Embryonic facial prominence (tissue), 1 donor: ENCODE results near the gene WDR7.

Experiments used
- DNase-seq: peaks from one replicate; pipeline ENCODE4 v3.0.0-alpha.2; 2016; ENCODE audit errors: extremely low spot score

Gene WDR7

GRCh38 chr18:56803051-56803450 lies 151.9 kb downstream of the WDR7 start:
- no peak for DNase-seq

GRCh38 chr18:56804395-56804794 lies 153.2 kb downstream of the WDR7 start:
- DNase-seq: no peak

- no peak for DNase-seq
Measured at GRCh38 chr18:56807901-56808300, 156.7 kb downstream of the WDR7 start.

- DNase-seq: no peak
Measured at GRCh38 chr18:56812674-56813073, 161.5 kb downstream of the WDR7 start.

- DNase-seq: no peak
Measured at GRCh38 chr18:56815926-56816325, 164.8 kb downstream of the WDR7 start.

GRCh38 chr18:56823986-56824565 lies 172.9 kb downstream of the WDR7 start:
- no peak for DNase-seq

GRCh38 chr18:56825321-56825720 lies 174.2 kb downstream of the WDR7 start:
- DNase-seq: no peak

- no peak for DNase-seq
Measured at GRCh38 chr18:56825878-56826277, 174.7 kb downstream of the WDR7 start.

GRCh38 chr18:56831988-56832387 lies 180.8 kb downstream of the WDR7 start:
- no peak for DNase-seq

GRCh38 chr18:56835331-56835730 lies 184.2 kb downstream of the WDR7 start:
- DNase-seq: no peak

GRCh38 chr18:56836173-56836572 lies 185.0 kb downstream of the WDR7 start:
- no peak for DNase-seq

- DNase-seq: no peak
Measured at GRCh38 chr18:56841836-56842235, 190.7 kb downstream of the WDR7 start.

- DNase-seq: no peak
Measured at GRCh38 chr18:56843241-56843640, 192.1 kb downstream of the WDR7 start.

- DNase-seq: no peak
Measured at GRCh38 chr18:56844556-56844955, 193.4 kb downstream of the WDR7 start.

- DNase-seq: no peak
Measured at GRCh38 chr18:56851774-56852173, 200.6 kb downstream of the WDR7 start.

GRCh38 chr18:56853961-56854360 lies 202.8 kb downstream of the WDR7 start:
- no peak for DNase-seq

GRCh38 chr18:56861244-56861643 lies 210.1 kb downstream of the WDR7 start:
- DNase-seq: no peak

GRCh38 chr18:56869189-56869777 lies 218.1 kb downstream of the WDR7 start:
- DNase-seq: peak; percentile 39

- DNase-seq: no peak
Measured at GRCh38 chr18:56870982-56871381, 219.8 kb downstream of the WDR7 start.

- DNase-seq: no peak
Measured at GRCh38 chr18:56872140-56872539, 221.0 kb downstream of the WDR7 start.

GRCh38 chr18:56873441-56874140 lies 222.4 kb downstream of the WDR7 start:
- DNase-seq: no peak

GRCh38 chr18:56878711-56879110 lies 227.6 kb downstream of the WDR7 start:
- DNase-seq: no peak

- DNase-seq: no peak
Measured at GRCh38 chr18:56884511-56884910, 233.4 kb downstream of the WDR7 start.
